Activated gamma-delta T cell treated with anti-CD3 and anti-CD28 coated beads, Interleukin-2, amount 50 U/mL, for 16 hours (primary cell): ENCODE results near the gene SMPD3.
A peak's percentile ranks its signal among the peaks of the same experiment; 100 is the strongest.

ENCODE experiments used
- DNase-seq: peaks from one replicate; pipeline ENCODE4 v3.0.0-alpha.2; 2020; ENCODE audit warnings: low read depth

The SMPD3 gene

GRCh38 chr16:68404736-68405345 is 43.5 kb downstream of the SMPD3 start:
- DNase-seq: no peak

GRCh38 chr16:68403704-68404103 is 44.6 kb downstream of the SMPD3 start:
- DNase-seq: no peak

GRCh38 chr16:68403177-68403576 is 45.1 kb downstream of the SMPD3 start:
- DNase-seq: no peak

DNA sequence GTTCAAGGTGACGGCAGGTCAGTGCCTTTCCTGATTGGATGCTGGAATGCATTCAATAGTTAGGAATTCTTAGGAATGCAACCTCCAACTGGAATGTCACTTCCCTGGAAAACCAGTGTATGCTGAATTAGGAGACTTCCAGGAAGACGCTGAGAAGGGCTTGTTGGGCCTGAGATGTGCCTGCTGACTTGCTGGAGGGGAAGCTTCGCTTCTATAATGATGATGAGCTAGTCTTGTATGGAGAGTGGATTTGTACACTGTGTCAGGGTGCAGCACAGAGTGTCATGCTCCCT is 45.6 kb downstream of the SMPD3 start:
- no peak for DNase-seq

GRCh38 chr16:68401871-68402747 is 46.2 kb downstream of the SMPD3 start:
- no peak for DNase-seq

DNA sequence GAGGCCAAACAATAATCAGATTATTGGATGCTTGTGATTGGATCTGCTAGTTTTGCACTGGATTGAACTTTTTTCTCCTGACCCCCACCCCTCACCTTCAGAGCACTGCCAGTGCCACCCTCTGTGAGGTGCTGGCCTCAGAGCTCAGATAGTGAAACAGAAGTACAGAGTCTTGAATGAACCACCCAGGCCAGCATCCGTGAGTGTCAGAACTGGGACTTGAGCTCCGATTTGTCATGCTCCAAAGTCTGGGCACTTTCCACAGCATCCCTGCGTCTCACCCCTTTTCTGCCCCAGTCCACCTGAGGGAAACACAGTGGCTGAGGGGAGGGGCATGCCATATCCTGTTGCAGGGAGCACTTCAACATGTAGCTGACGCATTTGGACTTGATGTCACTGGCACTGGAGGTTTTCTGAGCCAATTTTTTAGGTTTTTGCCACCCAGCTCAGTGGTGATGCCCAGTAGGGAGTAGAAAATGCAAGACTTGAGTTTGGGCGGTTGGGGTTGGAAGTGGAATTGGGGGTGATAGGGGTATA is 47.3 kb downstream of the SMPD3 start:
- no peak for DNase-seq

- no peak for DNase-seq
Observed at GRCh38 chr16:68400083-68400923, 48.0 kb downstream of the SMPD3 start.

GRCh38 chr16:68399456-68399855 is 48.9 kb downstream of the SMPD3 start:
- no peak for DNase-seq

DNA sequence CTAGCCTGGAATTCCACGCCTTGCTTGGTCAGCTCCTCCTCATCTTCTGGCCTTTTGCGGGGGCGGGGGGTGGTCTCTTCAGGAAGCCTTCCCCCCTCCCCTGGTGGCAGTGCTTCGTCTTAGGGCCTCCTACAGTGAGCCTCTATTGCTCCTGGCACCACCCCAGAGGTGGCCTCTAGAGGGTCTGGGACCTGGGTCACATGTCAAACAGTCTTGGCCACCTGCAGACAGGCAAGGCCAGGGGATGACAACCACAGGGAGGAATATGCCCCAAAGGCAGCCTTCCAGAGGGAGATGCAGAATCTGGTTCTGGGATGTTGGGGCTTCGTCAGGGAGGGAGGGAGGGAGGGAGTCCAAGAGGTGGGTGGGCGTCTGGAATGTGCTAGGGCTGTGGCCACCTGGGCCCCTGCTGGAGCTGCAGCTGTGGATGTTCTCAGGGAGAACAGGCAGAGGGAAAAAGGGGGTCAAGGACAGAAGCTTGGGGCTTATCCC is 50.6 kb downstream of the SMPD3 start:
- DNase-seq: no peak

- DNase-seq: peak; percentile 27
Observed at GRCh38 chr16:68396481-68396880, 51.8 kb downstream of the SMPD3 start.

GRCh38 chr16:68395815-68396214 is 52.5 kb downstream of the SMPD3 start:
- no peak for DNase-seq

DNA sequence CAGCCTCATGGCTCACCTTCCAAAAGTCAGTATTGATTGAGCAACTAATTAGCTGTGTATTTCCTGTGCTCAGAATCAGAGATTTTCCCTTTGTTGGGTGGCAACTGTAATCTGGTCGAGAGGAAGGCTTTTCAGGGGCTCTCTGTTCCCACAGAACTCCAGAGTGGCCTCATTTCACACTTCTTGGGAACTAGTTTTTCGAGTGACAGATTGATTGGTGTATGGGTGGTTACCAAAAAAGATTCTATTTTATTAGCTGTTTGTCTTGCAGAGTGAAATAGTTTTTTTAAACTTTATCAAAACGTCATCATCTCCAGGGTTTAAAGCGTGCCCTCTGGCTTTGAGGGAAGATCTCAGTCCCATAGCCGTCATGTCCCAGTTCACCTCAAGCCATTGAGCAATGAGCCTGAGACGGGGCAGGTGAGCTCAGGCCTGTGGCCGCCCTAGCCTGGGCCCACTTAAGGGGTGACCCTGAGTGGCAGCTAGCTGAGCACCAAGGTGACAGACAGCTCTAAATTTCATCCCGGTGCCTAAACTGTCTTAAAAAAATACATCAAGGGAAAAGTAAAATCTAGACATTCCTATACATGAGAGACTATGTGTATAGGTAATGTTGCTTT is 53.0 kb downstream of the SMPD3 start:
- DNase-seq: no peak

DNA sequence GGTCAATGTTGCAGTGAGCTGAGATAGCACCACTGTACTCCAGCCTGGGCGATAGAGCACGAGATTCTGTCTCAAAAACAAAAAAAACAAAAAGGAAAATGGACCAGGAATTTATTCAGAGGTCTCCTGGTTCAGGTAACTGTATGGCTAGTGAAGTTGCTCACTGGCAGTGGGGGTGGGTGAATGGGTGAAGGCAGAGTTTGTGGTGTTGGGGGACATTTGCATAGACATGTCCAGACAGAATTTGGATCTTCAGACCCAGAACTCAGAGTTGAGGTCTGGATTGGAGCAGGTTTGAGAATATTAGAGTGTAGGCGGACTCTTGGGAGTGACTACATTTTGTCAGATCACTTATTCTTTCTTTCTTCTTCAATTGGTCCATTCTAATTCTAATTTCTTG is 55.0 kb downstream of the SMPD3 start:
- no peak for DNase-seq

- DNase-seq: no peak
Observed at GRCh38 chr16:68389750-68390371, 58.4 kb downstream of the SMPD3 start.

DNA sequence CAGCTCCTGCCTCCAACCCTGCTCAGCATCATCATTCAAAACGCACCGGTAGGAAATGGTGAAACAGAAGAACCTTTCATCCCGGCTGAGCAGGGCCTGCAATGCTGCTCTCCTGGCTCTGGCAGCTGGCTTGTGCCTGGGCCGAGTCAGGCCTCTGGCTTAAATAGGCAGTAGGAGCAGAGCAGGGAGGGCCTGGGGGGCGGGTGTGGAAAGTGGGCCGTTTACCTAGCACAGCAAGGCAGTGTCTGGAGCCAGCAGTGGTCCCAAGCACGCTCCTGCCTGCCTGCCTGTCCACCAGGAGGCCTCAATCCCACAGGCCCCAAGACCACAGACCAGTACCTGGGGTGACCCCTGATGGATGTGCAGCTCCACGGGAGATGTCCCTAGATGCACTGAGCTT is 59.3 kb downstream of the SMPD3 start:
- DNase-seq: no peak

DNA sequence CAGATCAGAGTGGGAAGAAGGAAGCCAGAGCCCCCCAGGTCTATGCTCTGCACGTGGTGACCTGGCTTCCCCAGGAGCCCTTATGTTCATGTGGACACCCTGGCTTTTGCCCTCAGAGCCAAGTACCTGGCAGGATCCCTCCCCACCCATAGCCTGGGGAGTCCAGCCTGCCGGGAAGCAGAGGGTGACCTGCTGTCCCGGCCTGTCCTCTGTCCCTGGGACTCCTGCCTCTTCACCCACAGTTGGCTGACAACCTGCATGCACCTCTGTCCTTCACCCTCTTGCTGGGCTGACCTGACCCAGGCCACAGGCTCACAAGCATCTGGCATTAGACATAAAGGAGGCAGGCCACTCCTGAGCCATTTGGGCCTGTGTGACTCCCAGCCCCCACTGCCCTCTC is 60.2 kb downstream of the SMPD3 start:
- DNase-seq: no peak

GRCh38 chr16:68387301-68387700 is 61.0 kb downstream of the SMPD3 start:
- no peak for DNase-seq

DNA sequence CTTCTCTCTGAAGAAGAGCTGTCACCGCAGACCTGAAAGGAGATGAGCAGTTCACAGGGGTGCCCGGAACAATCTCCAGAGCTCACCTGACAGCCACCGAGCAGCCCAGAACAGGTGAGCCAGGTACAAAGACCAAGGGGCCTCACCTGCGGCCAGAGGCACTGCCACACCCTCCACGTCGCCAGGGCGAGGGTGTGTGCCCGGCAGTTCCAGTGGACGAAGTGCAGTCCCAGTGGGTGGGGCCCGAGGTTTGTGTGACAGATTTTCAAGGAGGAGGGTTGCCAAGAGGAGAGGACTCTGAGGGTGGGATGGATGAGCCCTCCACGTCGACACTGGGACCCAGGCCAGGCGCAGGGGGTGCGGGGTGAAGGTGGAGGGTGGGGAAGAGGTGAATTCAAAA is 61.7 kb downstream of the SMPD3 start:
- no peak for DNase-seq

- no peak for DNase-seq
Observed at GRCh38 chr16:68385371-68385770, 62.9 kb downstream of the SMPD3 start.

DNA sequence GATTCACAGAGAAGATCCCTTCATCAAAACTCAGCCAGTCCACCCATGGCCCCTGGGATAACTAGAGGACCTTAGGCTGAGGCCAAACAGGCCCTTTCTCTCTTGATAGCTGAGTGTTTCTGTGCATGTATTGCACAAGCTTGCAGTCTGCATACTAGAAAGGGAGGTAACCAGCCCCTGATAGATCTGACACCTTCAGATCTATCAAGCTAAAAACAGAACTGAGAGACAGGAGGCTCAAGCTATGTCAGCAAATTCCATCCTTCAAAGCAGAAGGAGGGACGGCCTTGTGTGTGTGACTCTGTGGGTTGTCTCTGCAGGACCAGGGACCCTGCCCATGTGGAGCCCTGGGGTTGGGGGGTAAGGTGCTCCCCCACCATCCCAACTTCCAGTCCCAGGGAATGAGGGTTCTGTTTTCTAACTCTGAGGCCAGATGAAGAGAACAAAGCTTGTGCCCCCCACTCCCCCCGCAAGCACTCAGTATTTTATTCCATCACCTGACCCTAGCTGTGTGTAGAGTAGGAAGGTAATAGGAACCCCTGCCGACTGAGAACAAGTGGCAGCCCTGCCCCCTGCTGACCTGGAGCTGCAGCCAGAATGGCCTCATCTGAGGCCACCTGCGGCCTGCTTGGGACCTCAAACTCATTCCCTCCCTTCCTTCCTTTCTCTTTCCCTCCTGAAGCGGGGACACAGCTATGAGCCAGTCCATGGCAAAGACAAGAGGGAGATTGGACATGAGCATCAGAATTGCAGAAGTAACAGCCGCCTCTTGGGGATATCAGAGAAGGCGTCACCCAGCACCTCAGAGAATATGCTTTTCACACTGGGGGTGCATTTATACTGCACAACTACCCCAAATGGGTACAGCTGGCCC is 63.8 kb downstream of the SMPD3 start:
- no peak for DNase-seq

DNA sequence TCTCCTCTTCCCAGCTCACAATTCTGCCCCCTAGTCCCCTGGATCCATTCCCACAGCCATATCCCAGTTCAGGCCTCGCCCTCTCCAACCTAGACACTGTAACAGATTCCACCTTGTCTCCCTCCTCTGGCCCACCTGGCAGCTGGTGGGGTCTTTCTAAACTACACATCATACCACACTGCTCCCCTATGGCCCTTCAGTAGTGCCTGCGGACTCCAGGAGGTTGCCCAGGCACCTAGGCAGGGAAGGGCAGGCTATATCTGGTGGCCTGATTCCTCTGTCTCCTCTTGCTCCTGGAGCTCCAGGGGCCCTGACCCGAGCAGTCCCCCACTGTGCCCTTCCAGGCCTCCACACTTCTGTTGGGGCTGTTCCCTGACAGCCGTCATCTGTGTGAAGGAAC is 64.5 kb downstream of the SMPD3 start:
- no peak for DNase-seq
